Stimulated activated CD4-positive, alpha-beta T cell treated with anti-CD3 and anti-CD28 coated beads, Interleukin-12 subunit alpha, Interleukin-12 subunit beta, amount 100 ng/mL, for 48 hours (primary cell): Measurements from ENCODE around the gene ALDH1L1.

ENCODE experiments used
- DNase-seq, 3 donors: peaks; one replicate each; pipeline ENCODE4 v3.0.0-alpha.2; 2020; ENCODE audit warnings: low read depth in 2 of 3, low spot score in 1 of 3

The ALDH1L1 gene

DNA sequence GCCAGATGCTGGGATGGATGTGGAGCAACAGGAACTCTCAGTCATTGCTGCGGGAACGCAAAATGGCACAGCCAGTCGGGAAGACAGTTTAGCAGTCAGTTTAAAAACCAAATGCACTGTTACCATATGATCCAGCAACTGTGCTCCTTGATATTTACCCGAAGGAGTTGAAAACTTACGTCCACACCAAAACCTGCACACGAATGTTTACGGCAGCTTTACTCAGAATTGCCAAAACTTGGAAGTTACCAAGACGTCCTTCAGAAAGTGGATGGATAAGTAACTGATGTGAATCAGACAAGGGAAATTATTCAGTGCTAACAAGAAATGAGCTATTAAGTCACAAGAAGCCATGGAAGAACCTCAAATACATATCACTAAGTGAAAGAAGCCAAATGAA is 60.4 kb downstream of the ALDH1L1 start:
- DNase-seq = no peak

DNA sequence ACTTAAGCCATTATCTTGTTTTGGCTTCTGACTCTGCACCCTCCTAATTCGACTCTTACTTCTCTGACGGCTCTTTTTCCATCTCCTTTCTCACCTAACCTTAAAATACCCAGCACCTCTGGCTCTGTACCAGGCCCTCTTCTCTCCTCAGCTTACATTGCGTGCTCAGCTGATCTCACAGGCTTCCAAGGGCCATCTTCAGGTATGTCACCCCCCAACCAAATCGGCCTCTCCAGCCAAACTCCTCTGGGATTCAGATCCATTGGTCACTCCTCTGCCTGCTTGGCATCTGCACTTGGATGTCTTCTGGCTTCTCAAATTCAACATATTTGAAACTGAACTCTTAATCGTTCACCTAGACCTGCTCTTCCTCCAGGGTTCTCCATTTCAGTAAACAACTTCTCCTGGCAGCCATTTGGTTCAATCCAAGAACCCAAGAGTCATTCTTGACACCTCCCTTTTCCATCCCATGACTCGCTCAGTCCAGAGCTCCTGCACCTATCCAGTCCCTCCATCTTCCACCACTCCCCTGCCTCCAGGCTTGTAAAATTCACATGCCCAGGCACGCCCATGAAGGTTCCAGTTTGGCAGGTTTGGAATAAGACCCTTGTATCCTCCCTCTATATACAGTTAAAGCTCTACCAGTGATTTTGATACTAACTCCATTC is 61.2 kb downstream of the ALDH1L1 start:
- no peak for DNase-seq

DNA sequence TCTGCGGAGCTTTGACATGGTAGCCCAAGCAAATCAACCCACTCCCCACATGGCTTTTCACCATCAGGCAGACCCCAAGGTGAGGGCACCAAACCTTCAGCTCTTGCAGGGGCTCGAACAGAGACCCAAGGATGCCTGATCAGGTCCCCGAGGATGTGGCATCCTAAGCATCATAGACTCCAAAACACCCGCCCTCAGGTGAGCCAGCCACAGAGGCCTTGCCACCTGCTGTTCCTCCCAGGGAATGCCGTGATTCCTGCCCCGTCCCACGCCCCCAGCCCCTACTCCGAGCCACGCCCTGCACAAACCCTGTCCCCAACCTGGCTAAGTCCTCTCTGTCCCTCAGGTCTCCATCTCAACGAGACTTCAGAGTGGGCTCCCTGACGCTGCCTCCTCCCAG is 61.8 kb downstream of the ALDH1L1 start:
- no peak for DNase-seq

DNA sequence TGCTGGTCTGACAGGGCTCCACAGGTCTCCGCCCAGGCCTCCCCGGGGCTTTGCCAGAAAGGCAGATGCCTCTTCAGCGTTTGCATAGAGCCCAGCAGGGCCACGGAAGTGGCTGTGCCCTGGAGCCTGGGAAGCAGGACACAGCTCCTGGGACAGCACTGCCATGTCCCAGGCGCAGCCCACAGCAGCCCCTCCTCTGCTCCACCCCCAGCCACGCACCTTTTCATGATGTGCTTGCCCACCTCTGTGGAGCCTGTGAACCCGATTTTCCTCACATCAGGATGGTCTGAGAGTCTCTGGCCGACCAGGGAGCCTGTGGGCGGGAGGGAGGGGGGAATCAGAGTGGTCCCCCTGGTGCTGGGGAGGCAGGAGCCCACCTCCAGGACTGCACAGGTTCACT is 62.6 kb downstream of the ALDH1L1 start:
- no peak for DNase-seq

DNA sequence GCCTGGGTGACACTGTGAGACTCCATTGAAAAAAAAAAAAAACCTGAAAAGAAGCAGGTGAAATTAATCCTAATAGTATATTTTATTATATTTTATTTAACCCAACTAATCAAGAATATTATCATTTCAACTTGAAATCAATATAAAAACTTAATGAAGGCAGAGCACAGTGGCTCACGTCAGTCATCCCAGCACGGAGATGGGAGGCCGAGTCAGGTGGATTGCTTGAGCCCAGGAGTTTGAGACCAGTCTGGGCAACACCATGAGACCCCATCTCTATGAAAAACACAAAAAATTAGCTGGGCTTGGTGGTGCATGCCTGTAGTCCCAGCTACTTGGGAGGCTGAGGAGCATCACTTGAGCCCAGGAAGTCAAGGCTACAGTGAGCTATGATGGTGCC is 63.2 kb downstream of the ALDH1L1 start:
- DNase-seq = no peak

DNA sequence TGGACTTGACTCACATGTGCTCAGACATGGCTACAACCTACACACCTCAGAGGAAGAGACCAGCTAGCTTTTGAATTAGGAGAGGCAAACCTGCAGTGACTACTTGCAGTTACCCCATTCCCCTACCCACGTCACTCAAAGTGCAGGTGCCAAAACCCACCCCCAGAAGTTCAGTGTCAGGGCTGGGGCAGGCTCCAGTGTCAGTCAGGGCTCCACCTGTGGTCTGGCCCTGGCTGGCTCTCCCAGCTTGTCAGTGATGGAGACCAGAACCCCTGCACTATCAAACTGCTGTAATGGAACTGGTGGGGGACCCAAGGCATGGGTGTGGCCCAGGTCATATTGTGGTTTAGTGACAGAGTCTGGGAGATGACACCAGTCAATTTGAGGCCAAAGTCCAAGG is 63.9 kb downstream of the ALDH1L1 start:
- no peak for DNase-seq

DNA sequence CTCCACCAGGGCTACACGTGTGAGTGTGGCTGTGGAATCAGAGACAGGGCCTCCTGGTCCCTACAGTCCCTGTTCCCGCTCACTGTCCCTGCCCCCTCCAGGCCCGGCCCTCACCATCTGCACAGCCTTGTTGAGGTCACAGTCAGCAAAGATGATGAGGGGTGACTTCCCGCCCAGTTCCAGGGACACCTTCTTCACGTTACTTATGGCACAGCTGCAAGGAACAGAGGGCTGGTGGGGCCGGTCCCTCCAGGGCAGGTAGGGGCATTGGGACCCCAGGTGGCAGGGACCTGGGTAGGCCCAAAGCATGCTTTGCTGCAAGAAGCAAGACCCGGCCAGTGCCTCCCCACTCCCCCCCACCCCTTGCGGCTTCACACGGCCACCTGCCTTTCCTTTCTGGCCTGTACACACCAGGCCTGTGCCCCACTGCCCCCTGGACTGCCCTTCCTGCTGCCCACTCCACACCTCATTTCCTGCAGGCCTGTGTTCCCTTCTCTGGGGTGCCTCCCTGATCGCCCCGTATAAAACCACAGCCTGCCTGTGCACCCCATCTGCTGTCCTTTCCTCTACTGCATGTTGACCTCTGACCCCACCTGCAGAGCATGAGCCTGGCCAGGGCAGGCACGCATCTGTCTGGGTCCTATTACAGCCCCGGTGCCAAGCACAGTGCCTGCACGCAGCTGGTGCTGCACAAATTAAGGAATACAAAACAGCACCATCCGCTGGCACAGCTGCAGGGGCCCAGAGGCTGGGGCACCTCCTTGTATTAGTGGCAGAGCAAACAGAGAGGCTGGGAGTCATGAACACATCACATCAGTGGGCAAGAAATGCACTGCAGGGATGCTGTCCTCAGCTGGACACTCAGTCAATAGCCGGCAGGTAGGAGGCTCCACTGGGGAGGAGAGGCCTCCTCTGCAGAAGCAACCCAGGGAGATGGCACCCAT is 65.7 kb downstream of the ALDH1L1 start:
- DNase-seq = no peak

DNA sequence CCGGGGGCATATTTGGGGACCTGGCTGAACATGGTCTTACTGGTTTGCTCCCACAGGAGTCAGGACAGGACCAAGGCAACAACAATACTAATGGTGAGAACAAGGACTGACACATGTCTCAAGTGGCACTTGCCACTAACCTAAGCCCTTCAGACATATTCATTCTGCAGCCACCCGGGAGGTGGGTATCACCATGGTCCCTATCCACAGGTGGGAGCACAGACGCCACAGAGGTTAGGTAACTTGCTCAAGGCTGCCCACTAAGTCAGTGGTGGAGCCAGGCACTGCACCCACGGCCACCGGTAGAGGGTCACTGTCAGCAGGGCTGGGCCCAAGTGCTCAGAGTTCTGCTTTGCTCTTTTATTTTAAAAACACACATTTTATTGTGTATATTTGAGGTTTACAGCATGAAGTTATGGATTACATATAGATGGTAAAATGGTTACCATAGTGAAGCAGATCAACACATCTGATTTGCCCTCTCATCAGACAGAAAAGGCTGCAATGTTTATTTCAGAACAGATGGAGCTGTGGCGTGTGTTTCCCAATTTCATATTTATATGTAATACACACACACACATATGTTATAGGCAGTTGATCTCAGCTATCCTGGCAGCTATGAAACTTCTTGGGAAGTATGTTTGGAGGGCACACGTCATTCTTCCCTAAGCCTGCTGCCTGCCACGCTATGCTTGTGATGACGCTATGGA is 66.5 kb downstream of the ALDH1L1 start:
- DNase-seq = no peak

DNA sequence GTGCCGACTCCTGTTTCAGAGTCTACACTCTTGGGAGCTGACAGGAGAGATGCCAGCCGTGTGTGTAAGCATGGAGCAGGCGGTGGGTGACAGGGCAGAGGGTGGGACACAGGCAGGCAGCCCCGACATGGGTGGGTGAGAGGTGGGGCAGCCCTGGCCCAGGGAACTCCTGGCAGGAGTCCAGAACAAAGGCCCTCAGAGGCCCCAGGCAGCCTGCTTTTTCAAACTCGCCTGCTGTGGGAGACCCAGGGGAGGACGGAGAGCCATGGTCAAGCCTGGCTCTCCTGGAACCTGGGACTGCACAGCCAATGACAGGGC is 67.2 kb downstream of the ALDH1L1 start:
- no peak for DNase-seq

DNA sequence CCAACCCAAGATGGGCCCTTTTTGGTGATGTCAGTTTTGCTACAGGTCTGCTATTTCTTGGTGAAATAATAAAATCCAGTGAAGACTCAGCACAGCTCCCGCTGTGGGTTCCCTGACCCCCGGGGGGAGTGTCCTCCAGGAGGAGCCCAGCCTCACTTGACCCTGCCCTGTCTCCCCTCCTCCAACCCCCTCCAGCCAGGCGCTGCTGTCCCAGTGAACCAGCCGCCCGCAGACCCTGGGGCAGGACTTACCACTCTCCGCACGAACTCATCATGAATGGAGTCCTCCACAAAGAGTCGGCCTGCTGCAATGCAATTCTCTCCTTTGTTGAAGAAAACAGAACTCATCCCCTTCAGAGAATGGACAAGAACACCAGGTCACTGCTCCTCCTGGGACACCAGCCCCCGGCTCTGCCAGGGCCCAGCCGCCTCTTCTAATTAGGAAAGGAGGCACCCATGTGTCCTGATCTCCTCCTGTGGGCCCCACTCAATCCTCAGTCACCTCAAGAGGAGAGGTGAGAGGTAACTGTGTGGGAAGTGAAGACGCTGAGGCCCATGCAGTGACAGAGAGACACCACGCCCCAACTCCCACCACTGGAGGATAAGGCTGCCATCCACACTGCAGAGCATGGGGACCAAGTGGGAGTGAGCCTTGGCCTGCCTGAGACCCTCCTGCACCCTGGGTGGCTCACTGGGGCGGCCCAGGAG is 67.7 kb downstream of the ALDH1L1 start:
- no peak for DNase-seq

DNA sequence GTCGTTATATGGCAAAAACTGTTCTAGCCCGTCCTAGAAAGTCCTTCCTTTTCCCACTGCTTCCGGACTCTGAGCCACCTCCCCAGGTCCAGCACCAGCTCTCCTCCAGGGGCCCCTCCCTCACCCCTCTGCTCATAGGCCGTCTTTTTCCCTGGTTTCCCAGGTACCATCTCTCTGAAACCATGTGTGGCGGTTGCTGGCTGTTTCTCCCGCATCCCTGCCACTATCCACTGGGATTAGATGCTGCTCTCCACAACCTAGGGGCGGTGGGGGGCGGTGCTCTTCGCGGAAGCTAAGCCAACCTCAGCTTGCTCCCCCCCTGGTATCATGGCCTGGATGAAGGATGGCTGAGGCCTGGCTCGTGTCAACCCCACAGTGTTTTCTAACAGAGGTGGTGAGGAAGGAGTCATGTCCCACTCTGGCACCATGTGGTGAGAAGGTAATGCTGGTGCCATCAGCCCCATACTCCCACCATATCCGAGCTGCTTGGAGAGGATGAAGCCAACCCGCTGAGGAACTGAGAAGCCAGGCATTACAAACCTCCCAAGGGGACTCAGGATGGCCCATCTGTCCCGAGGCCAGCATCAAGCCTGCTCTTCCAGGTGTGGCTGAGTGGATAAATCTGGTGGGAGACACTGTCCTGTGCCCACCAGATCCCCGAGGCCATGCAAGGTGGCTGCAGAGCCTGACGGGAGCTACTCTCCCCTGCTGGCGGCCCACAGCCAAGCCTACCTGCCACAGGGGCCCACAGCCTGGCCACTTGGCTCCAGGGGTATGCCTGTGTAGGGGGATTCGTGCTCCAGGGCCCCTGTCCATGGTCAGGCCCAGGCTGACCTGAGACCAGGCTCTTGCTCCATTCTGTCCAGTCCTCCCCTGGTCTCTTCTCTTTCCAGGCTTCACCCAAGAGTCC is 68.6 kb downstream of the ALDH1L1 start:
- no peak for DNase-seq

DNA sequence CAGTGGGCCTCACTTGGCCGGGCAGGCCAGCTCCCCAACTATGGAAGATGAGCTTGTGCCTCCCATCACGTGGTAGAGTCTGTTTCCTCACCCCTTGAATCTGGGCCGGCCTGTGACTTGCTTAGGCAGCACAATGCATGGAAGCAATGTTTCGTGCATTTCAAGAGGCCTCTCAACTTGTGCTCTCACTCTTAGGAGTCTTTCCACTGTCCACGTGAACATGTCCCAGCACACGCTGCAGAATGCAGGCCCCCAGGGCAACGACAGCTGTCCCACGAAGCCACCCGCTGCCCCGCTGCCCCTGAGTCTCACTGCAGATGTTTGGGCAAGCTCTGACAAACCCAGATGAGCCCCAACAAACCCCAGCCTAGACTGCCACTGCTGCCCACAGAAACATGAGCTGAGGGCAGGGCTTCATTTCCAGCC is 69.2 kb downstream of the ALDH1L1 start:
- no peak for DNase-seq

DNA sequence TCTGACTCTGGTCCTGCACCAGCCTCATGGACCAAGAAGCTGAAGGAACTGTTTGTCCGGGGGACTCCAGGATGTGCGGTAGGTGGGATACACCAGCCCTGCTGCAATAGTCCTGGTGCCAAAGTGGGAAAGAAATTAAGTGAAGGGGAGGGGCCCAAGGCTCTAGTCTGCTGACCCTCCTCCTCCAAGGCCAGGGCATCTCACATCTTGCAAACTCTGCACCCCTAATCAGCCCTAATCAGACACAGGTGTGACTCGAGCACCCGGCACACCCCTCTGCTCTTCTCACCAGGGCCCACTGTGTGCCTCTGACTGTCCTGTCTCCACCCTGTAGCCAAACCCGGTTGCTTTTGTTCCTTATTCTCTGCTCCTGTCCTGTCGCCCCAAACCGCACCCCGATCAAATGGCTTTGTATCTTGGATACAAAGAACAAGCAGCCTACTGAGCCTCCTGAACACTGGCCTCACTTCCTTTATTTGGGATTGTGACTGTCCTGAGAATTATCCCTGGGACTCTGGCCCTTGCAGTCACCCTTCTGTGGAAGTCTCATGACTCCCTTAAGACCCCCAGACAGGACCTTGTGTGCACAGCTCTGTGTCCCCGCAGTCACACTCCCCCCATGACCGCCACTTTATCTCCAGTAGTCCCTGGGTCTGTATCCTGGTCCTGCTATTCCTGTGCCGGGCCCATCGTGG is 69.8 kb downstream of the ALDH1L1 start:
- DNase-seq = no peak

DNA sequence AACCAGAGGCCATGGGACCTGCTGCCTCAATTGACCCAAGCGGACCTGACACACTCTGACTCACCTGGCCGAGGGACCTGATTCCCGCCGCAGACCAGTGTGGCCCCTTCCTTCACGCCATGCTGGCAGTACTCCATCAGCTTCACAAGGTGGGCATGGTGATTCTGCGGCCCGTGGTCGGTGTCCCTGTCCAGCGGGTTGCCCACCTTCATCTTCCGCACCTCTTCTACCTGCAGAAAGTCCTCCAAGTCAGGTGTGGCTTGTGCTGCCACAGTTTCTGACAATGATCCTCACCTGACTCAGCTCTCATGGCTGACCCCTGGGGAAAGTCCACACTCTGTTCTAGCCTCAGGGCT is 70.5 kb downstream of the ALDH1L1 start:
- DNase-seq = no peak

DNA sequence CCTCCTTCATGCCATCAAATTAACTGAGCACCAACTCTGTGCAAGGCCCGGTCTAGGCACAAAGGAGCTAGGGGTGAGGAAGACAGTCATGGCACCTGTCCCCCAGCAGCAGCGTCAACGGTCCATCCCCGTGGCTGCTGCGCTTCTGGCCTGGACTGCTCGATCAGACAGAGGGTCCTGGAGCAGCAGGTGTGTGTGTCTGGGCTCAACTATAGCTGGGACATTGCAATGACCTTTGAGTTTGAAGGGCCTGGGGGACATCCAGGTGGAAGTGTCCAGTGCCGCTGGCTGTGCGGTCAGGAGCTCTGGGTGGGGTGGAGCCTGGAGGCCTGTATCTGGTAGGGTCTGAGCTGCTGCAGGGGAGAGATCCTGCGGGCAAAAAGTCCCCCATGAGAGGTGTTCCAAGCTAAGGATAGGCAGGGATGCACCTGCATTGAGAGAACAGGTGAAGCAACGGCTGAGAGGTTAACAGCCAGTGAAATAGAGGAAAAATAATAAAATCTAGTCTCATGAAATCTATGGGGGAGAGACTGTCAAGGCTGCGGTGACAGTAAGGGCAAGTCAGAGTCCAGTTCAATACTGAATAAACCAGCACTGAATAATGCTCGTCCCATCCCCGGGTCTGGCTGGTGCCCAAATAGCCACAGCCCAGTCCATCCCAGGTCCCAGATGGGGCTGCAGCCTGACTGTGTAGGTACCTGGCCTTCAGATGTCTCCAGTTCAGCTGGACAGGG is 71.1 kb downstream of the ALDH1L1 start:
- no peak for DNase-seq

DNA sequence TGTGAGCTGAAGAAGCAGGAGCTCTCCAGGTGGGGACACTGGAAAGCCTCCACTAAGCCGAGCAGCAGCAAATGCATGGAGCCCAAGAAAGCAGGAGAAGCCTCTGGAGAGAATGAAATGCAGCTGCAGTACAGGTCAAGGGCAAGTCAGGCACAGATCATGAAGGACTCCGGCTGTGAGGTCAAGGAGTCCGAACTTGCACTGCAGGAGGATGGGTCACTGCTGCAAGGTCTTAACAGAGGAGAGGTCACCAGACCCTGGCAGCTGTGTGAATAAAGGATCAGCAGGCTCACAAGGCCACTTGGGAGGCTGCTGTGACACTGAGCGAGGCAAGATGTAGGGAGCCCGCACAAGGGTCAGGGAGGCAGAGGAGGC is 71.7 kb downstream of the ALDH1L1 start:
- no peak for DNase-seq

DNA sequence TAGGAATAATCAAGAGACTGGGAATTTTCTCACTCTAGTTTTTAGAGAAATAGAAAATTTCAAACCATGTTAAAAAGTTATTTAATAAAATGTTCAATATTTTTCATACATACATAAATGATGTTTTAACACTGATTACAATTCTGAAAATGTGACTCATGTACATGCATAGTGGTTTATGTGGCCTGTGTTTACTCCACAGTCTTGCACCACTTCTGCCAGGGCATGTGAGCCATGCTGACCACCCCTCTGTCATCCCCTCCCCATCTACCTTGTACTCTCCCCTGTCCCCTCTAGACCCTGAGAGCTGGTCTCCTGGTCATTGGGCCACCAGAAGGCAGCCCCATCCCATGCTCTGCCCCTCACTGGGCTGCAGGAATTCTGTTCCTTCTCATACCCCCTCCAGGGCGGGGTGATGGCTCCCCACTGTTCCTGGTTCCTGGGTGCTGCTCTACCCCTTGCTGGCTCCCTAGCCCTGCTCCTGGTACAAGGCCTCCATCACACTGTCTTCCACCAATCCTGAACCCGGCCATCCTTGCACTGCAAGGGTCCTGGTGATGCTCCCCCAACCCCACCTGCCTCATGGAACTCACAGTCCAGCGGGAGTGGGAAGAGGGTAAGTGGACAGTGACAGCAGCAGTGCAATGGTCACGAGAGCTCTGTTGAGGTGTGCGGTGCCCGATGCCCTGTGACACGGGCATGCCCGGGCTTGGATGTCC is 72.3 kb downstream of the ALDH1L1 start:
- DNase-seq = no peak

DNA sequence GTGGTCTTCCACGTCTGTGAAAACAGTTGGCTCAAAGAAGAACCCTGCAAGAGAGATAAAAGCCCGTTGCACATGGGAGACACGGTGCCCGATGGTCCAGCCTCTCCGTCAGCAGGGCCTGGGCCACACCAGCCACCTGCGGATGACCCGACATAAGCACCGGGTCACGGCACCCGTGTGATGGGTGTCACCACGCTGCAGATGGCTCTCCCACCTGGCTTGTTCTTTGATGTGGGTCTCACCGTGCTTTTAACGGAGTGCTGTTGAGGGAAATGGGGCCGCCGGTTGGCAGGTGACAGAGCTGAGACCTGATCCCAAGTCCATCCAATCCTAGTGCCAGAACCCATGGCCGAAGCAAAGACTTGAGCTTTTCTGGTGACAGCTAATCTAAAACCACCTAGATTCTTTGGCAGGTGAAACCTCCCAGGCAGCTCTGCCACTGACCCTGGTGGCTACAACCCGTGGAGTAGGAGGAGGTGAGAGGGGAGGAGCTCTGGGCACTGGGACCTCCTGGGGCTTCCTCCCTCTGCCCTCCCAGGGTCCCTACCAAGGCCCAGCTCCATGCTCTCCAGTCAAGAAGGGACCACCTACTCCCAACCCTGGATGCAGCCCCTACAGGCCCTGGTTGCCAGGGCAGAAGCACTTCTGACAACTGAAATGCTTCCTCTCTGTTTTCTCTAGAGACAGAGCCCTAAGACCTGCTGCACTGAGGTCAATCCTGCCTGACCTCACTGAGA is 73.0 kb downstream of the ALDH1L1 start:
- no peak for DNase-seq
